HG03521 (cell line): ENCODE results near the gene ABLIM1.
A peak's percentile ranks its signal among the peaks of the same experiment; 100 is the strongest.

Source experiments
- ATAC-seq: cut with Tn5 transposase; IDR thresholded peaks from one replicate; pipeline ENCODE4 v1.9.1; 2021; ENCODE audit warnings: mild to moderate bottlenecking, moderate library complexity; ENCODE audit not compliant: unreplicated experiment

The ABLIM1 gene

GRCh38 chr10:114523876-114524275 lies 134.2 kb downstream of the ABLIM1 start:
- ATAC-seq, result no peak

- no peak for ATAC-seq
These were observed 136.8 kb downstream of the ABLIM1 start for GRCh38 chr10:114521255-114521654.

GRCh38 chr10:114520453-114520852 lies 137.6 kb downstream of the ABLIM1 start:
- no peak for ATAC-seq

GRCh38 chr10:114519756-114520293 lies 138.2 kb downstream of the ABLIM1 start:
- no peak for ATAC-seq

- no peak for ATAC-seq
These were observed 138.8 kb downstream of the ABLIM1 start for GRCh38 chr10:114519306-114519669.

GRCh38 chr10:114518401-114519305 lies 139.4 kb downstream of the ABLIM1 start:
- ATAC-seq, result no peak

GRCh38 chr10:114517368-114518250 lies 140.5 kb downstream of the ABLIM1 start:
- ATAC-seq, result no peak

GRCh38 chr10:114516356-114516755 lies 141.7 kb downstream of the ABLIM1 start:
- no peak for ATAC-seq

GRCh38 chr10:114515298-114515914 lies 142.7 kb downstream of the ABLIM1 start:
- no peak for ATAC-seq

- no peak for ATAC-seq
These were observed 144.7 kb downstream of the ABLIM1 start for GRCh38 chr10:114513381-114513792.

GRCh38 chr10:114511881-114512280 lies 146.2 kb downstream of the ABLIM1 start:
- no peak for ATAC-seq

GRCh38 chr10:114508376-114508775 lies 149.7 kb downstream of the ABLIM1 start:
- no peak for ATAC-seq

- ATAC-seq, result no peak
These were observed 150.6 kb downstream of the ABLIM1 start for GRCh38 chr10:114507449-114507848.

GRCh38 chr10:114506871-114507385 lies 151.1 kb downstream of the ABLIM1 start:
- ATAC-seq, result no peak

- ATAC-seq, result no peak
These were observed 153.1 kb downstream of the ABLIM1 start for GRCh38 chr10:114504769-114505579.

- no peak for ATAC-seq
These were observed 156.0 kb downstream of the ABLIM1 start for GRCh38 chr10:114502074-114502473.

- no peak for ATAC-seq
These were observed 156.4 kb downstream of the ABLIM1 start for GRCh38 chr10:114501650-114502049.

GRCh38 chr10:114500643-114501042 lies 157.4 kb downstream of the ABLIM1 start:
- no peak for ATAC-seq

GRCh38 chr10:114499630-114500190 lies 158.4 kb downstream of the ABLIM1 start:
- no peak for ATAC-seq

GRCh38 chr10:114499116-114499515 lies 159.0 kb downstream of the ABLIM1 start:
- peak; percentile 23 for ATAC-seq
